ENCODE measurements around the gene GPC5. TPM values are rescaled to one million over a fixed set of nuclear protein-coding genes. Genes with fewer than 3 reads are reported as not detected.

GPC5 gene
- total RNA-seq, 4 donors from 2014 or later, result 0.74 to 1.1 TPM; not detected in 2

DNA sequence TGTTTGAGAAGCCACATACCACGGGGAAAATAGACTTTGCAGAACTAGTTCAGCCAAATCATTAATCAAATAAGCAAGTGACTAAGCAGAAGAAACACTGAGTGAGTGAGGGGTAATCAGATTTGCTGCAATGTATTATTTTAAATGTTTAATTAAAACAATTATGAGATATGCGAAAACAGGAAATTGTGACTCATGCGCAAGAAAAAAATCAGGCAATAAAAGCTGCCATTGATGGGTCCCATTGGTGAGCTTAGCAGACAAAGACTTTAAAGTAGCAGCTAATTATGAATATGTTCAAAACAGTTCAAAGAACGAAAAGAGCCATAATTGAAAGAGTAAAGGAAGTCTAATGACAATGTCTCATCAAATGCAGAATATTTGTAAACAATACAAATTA, 644.1 kb downstream of the GPC5 start:
- DNase-seq (ENCODE audit: low spot score) (no peak), ATAC-seq (ENCODE audit: low FRiP score) (no peak)
- TF ChIP-seq, protein P1, sequence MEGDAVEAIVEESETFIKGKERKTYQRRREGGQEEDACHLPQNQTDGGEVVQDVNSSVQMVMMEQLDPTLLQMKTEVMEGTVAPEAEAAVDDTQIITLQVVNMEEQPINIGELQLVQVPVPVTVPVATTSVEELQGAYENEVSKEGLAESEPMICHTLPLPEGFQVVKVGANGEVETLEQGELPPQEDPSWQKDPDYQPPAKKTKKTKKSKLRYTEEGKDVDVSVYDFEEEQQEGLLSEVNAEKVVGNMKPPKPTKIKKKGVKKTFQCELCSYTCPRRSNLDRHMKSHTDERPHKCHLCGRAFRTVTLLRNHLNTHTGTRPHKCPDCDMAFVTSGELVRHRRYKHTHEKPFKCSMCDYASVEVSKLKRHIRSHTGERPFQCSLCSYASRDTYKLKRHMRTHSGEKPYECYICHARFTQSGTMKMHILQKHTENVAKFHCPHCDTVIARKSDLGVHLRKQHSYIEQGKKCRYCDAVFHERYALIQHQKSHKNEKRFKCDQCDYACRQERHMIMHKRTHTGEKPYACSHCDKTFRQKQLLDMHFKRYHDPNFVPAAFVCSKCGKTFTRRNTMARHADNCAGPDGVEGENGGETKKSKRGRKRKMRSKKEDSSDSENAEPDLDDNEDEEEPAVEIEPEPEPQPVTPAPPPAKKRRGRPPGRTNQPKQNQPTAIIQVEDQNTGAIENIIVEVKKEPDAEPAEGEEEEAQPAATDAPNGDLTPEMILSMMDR (IDR thresholded peaks at IDR 0.05), result no peak

DNA sequence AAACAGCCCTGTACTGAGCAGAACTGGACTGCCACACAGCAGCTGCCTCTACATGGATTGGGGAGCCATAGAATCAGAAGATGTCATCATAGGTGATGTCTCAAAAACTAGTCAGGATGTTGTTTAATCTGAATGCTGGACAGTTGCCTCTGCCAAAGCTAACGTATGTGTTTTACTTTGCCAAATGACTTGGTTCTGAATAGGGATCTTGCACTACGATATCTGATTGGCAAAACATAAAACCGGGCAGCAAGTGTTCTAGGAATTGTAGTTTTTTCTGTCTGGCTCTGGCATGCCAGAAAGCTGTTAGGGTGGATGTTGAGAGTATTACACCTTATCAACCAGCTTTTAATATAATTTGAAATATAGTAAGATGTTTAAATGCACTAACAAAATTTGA, 645.9 kb downstream of the GPC5 start:
- TF ChIP-seq, protein P1 (IDR thresholded peaks at IDR 0.05), result no peak
- no peak for ATAC-seq (ENCODE audit: low FRiP score)
- DNase-seq (ENCODE audit: low spot score), result no peak

DNA sequence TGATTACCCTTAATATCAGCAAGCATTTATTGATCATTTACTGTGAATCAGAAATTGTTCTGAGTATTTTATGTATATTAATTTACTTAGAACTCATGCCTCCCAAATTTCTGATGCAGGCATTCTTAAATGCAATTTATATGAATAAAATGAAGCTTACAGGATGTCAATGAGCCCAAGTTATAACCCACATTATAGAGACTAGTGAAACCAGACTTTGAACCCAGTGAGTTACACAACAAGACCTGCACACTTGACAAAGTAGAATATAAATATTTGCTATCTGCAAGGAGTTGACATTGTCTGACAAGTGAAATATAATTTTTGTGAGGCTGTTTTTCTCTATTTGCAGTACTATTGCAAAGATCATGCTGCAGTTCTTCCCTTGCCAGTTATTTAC, 656.0 kb downstream of the GPC5 start:
- TF ChIP-seq, protein P1 (IDR thresholded peaks at IDR 0.05), result no peak
- ATAC-seq (ENCODE audit: low FRiP score) (no peak), DNase-seq (ENCODE audit: low spot score) (no peak)

DNA sequence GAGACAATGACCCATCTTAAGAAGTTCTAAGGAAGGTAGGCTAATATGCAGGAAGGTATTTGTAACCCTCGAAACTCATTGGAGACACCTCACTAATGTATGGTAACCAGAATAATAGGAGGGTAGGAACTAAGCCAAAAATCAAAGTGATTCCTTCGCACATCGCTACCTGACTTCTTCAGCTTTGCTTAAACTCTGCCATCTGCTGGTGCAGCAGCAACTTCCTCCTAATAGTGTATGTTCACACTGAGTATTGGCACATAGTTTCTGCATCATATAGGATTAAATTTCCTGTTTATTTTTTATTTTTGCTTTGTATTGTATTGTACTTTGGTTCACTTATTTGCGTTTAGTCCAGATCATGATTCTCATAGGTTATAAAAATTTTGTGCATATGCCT, 676.2 kb downstream of the GPC5 start:
- TF ChIP-seq, protein P1 (IDR thresholded peaks at IDR 0.05), result no peak
- ATAC-seq (ENCODE audit: low FRiP score) (no peak), DNase-seq (ENCODE audit: low spot score) (no peak)

DNA sequence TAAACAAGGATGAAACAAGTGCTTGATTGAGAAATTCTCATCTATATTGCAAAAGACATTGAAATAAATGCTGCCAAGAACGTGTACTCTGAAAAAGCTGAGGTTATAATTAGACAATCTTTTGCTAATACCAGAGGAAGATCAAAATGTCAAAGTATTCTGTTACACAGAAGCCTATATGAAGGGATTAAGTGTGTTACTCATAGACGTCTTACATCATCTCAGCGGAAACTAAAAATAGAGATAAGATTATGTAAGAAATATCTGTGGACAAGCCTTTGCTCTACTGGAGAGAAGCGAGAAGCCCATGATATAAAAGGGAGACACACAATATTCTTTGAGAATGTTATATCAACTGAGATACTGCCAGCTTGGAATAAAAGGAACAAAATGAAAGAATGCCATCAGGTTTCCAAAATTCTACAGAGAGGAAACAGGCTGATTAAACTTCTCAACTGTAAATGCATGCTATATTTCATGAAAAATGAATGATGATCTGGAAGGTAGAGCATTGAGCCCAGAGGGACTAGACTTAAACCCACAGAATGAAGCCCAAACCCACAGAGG, 699.0 kb downstream of the GPC5 start:
- ATAC-seq (ENCODE audit: low FRiP score) (no peak), DNase-seq (ENCODE audit: low spot score) (no peak)
- TF ChIP-seq, protein P1 (IDR thresholded peaks at IDR 0.05), result no peak

DNA sequence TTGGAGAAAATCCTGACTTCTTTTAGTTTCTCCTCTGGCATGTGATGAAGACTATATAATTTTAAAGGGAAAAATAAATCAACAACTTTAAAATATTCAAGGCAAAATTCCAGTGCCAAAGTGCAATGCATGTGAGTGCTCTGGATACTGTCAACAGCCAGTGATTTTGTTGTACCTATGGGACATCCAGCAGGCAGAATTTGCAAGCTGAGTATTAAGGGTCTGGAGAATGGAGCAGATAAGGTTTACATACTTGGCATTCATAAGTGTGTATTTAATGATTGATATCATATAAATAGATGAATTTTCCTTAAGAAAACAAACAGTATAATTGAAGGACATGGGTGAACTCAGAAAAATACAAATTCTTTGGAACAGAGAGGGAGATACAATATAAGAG, 703.4 kb downstream of the GPC5 start:
- no peak for ATAC-seq (ENCODE audit: low FRiP score)
- TF ChIP-seq, protein P1 (IDR thresholded peaks at IDR 0.05), result no peak
- DNase-seq (ENCODE audit: low spot score), result no peak

DNA sequence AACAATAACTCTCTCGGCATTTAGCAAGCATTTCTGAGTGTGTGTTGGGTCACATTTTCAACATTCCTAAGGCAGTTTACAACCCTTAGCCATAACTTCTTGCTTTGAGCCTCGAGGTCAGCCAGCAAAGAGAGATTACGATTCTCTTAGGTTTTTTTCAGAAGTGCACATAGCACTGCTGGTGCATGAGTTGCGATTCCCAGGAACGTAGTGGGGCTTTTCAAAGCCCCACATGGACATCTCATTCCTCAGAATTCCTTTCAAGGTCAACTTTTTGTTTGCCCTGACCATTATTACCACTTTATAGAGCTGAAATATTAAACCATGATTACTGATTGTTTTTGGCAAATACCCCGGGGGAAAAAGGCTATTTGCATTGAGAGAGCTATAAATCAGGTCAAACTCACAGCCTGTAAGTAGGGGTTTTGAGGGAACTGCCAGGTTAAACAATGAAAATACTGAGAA, 705.3 kb downstream of the GPC5 start:
- DNase-seq (ENCODE audit: low spot score), result no peak
- ATAC-seq (ENCODE audit: low FRiP score), result no peak
- TF ChIP-seq, protein P1 (IDR thresholded peaks at IDR 0.05), result no peak
